ENCODE results near the gene CEACAM21.

DNA sequence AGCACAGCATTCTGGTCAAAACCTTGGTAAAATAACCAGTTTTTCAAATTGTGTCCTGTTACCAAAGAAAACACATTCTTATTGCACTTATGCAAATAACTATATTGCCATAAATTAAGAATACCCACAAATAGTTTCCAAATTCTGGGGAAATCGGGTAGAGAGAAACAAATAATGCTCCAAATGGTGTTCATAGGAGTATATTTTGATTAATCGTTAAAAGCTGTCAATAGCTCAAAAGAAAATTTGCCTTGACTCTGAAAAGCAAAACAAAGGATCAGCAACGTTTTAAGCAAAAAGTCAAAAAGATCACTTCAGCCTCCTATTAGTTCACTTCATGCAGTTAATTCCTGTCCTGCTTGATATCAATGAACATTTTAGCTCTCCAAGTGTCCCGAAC, 22.2 kb upstream of the CEACAM21 start:
- TF ChIP-seq, protein P1, sequence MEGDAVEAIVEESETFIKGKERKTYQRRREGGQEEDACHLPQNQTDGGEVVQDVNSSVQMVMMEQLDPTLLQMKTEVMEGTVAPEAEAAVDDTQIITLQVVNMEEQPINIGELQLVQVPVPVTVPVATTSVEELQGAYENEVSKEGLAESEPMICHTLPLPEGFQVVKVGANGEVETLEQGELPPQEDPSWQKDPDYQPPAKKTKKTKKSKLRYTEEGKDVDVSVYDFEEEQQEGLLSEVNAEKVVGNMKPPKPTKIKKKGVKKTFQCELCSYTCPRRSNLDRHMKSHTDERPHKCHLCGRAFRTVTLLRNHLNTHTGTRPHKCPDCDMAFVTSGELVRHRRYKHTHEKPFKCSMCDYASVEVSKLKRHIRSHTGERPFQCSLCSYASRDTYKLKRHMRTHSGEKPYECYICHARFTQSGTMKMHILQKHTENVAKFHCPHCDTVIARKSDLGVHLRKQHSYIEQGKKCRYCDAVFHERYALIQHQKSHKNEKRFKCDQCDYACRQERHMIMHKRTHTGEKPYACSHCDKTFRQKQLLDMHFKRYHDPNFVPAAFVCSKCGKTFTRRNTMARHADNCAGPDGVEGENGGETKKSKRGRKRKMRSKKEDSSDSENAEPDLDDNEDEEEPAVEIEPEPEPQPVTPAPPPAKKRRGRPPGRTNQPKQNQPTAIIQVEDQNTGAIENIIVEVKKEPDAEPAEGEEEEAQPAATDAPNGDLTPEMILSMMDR (IDR thresholded peaks at IDR 0.05), result no peak
- no peak for TF ChIP-seq POLR2A (IDR thresholded peaks at IDR 0.05)
- no peak for TF ChIP-seq POLR2AphosphoS5 (IDR thresholded peaks at IDR 0.05)

Data from breast epithelium (tissue), 3 donors.